K562 (cell line): ENCODE data around the gene MTPN. TPM values are rescaled to one million over a fixed set of nuclear protein-coding genes. Genes with fewer than 3 reads are reported as not detected.
A peak's percentile ranks its signal among the peaks of the same experiment; 100 is the strongest.

Experiments used
- ATAC-seq: fragments of 200-7000 bp; cut with Tn5 transposase; 3 replicates; pipeline ENCODE4 v1.9.1; 2020; ENCODE audit warnings: moderate library complexity
- BruUV-seq: library from RNA; stranded (reverse); fragments of 400-500 nt; replicated peaks from 2 replicates; lab custom pipeline; 2021; lab: Mats Ljungman, UMichigan
- CTCF ChIA-PET: fragments of 300-600 bp; formaldehyde crosslinking; extraction: SDS; loops from one replicate; lab custom pipeline; 2021; ENCODE audit warnings: low intra/inter-chr PET ratio; lab: Yijun Ruan, JAX
- POLR2A ChIA-PET: fragments of 300-600, 350-650 bp; sonication (Branson Sonifier 250); formaldehyde crosslinking; extraction: SDS; loops from one replicate; lab custom pipeline; 2021; ENCODE audit warnings: antibody characterized with exemption, inconsistent platforms; lab: Yijun Ruan, JAX
- DNase-seq, 4 experiments: peaks; one replicate each; pipeline versions ENCODE4 v3.0.0 to v3.0.0-alpha.2; 2011 to 2018; ENCODE audit warnings: low spot score in 3 of 4, mixed read lengths in 3 of 4; ENCODE audit errors: extremely low read depth in 1 of 4
- FAIRE-seq: peaks from 2 replicates; lab custom pipeline; 2011; peaks lifted over from hg19 to GRCh38; lab: Jason Lieb, UNC
- H2AFZ ChIP-seq: 2 replicates; pipeline ENCODE4 v1.6.0; 2011; ENCODE audit warnings: low read depth, low read length, control low read depth, inconsistent platforms
- H3K27ac ChIP-seq: fragments of 200-600 bp; 3 replicates; pipeline ENCODE4 v1.8.0; 2011; ENCODE audit warnings: low read depth, mild to moderate bottlenecking, control low read depth, inconsistent platforms, low read length, moderate library complexity, mixed read lengths; ENCODE audit errors: extremely low read depth
- H3K27me3 ChIP-seq, 2 experiments: fragments of 300-600 bp in 1 of 2; 2 replicates in 1 of 2; 3 replicates in 1 of 2; pipeline versions ENCODE4 v1.6.0 to v1.8.0; 2011; ENCODE audit warnings: inconsistent platforms in 2 of 2, low read length in 2 of 2, mild to moderate bottlenecking in 1 of 2, mixed read lengths in 1 of 2, moderate library complexity in 1 of 2; ENCODE audit not compliant: control insufficient read depth in 2 of 2, insufficient read depth in 2 of 2
- H3K36me3 ChIP-seq: fragments of 300-600 bp; 3 replicates; pipeline ENCODE4 v1.8.0; 2011; ENCODE audit warnings: mild to moderate bottlenecking, low read length, inconsistent platforms; ENCODE audit not compliant: control insufficient read depth, insufficient read depth
- H3K4me1 ChIP-seq, 2 experiments: fragments of 200-600 bp in 1 of 2; replicated peaks in 1 of 2; 2 replicates in 1 of 2; 3 replicates in 1 of 2; pipeline versions ENCODE4 v1.5.1 to v1.8.0; 2011; ENCODE audit warnings: inconsistent platforms in 2 of 2, low read length in 2 of 2, mild to moderate bottlenecking in 1 of 2, mixed read lengths in 1 of 2, moderate library complexity in 1 of 2; ENCODE audit not compliant: control insufficient read depth in 2 of 2, insufficient read depth in 2 of 2
- H3K4me2 ChIP-seq: 2 replicates; pipeline ENCODE4 v1.6.1; 2011; ENCODE audit warnings: low read length, control low read depth, inconsistent platforms, mixed read lengths; ENCODE audit not compliant: insufficient read depth
- H3K4me3 ChIP-seq: fragments of 200-600 bp; sonication (generic), shearing (Covaris generic); 2 replicates; pipeline ENCODE4 v1.5.1; 2016; ENCODE audit warnings: control low read depth, inconsistent platforms
- H3K79me2 ChIP-seq: fragments of 200-600 bp; 3 replicates; pipeline ENCODE4 v1.8.0; 2011; ENCODE audit warnings: low read length, inconsistent platforms; ENCODE audit not compliant: control insufficient read depth, insufficient read depth
- H3K9ac ChIP-seq, 2 experiments: 2 replicates each; pipeline versions ENCODE4 v1.6.0 to v1.6.1; 2011; ENCODE audit warnings: low read depth in 2 of 2, low read length in 2 of 2, control low read depth in 1 of 2, inconsistent platforms in 1 of 2, mild to moderate bottlenecking in 1 of 2, mixed read lengths in 1 of 2; ENCODE audit not compliant: insufficient read depth in 1 of 2
- H3K9me1 ChIP-seq: one replicate; pipeline ENCODE4 v1.6.0; 2011; ENCODE audit warnings: inconsistent platforms, mild to moderate bottlenecking, low read length, moderate library complexity; ENCODE audit not compliant: control insufficient read depth, insufficient read depth
- H3K9me3 ChIP-seq: replicated peaks from 2 replicates; pipeline ENCODE4 v1.5.1; 2011; ENCODE audit warnings: low read depth, low read length, inconsistent platforms; ENCODE audit not compliant: control insufficient read depth, insufficient read depth
- H4K20me1 ChIP-seq: replicated peaks from 2 replicates; pipeline ENCODE4 v1.6.1; 2011; ENCODE audit warnings: low read length, inconsistent platforms, mixed read lengths; ENCODE audit not compliant: control insufficient read depth, insufficient read depth
- ARNT ChIP-seq, 2 experiments: fragments of 450-650 bp; IDR thresholded peaks; 2 replicates each; pipeline ENCODE4 v1.6.1; 2016; ENCODE audit warnings: mild to moderate bottlenecking in 1 of 2
- ASH1L ChIP-seq: fragments of 450-650 bp; IDR thresholded peaks from 2 replicates; pipeline ENCODE4 v1.6.1; 2018; ENCODE audit warnings: borderline replicate concordance, mild to moderate bottlenecking, low read depth; ENCODE audit not compliant: partially characterized antibody
- ATF7 ChIP-seq: fragments of 450-650 bp; IDR thresholded peaks from 2 replicates; pipeline ENCODE4 v1.7.1; 2014; ENCODE audit warnings: mild to moderate bottlenecking, moderate library complexity
- CAMTA2 ChIP-seq: fragments of 250-450 bp; sonication (Bioruptor Pico); conservative IDR thresholded peaks from 2 replicates; pipeline ENCODE4 v1.5.1; 2022
- CBX1 ChIP-seq: sonication (generic); IDR thresholded peaks from 2 replicates; pipeline ENCODE4 v1.6.1; 2016; ENCODE audit warnings: antibody characterized with exemption, low read depth, mild to moderate bottlenecking
- CEBPB ChIP-seq: fragments of 450-650 bp; IDR thresholded peaks from 2 replicates; pipeline ENCODE4 v1.6.1; 2016; ENCODE audit warnings: missing genetic modification characterization, missing compliant biosample characterization
- DPF2 ChIP-seq: fragments of 450-650 bp; IDR thresholded peaks from 2 replicates; pipeline ENCODE4 v1.6.1; 2016
- E2F1 ChIP-seq: sonication (generic); formaldehyde crosslinking; IDR thresholded peaks from 2 replicates; pipeline ENCODE4 v1.8.1; 2023; ENCODE audit warnings: mild to moderate bottlenecking, missing genetic modification reagents, moderate library complexity
- HEY1 ChIP-seq: fragments of 250-450 bp; sonication (Bioruptor Pico); IDR thresholded peaks from 2 replicates; pipeline ENCODE4 v1.5.0; 2020; ENCODE audit warnings: mild to moderate bottlenecking, moderate library complexity, borderline replicate concordance
- MTA3 ChIP-seq: fragments of 450-650 bp; formaldehyde crosslinking; IDR thresholded peaks from 2 replicates; pipeline ENCODE4 v1.6.1; 2017; ENCODE audit warnings: mild to moderate bottlenecking, borderline replicate concordance
- NCOA1 ChIP-seq: fragments of 450-650 bp; IDR thresholded peaks from 2 replicates; pipeline ENCODE4 v1.6.1; 2016; ENCODE audit warnings: low read depth
- NKRF ChIP-seq: fragments of 450-650 bp; IDR thresholded peaks from 2 replicates; pipeline ENCODE4 v1.6.1; 2016; ENCODE audit warnings: borderline replicate concordance
- NR2C2 ChIP-seq, 2 experiments: fragments of 200-800 bp in 1 of 2; sonication (Bioruptor generic) in 1 of 2; sonication (generic) in 1 of 2; formaldehyde crosslinking in 1 of 2; IDR thresholded peaks; 2 replicates each; pipeline versions ENCODE4 v1.6.1 to v1.8.0; 2016 to 2022; ENCODE audit warnings: mild to moderate bottlenecking in 1 of 2, missing compliant biosample characterization in 1 of 2, missing genetic modification characterization in 1 of 2, missing genetic modification reagents in 1 of 2
- POLR3G ChIP-seq: IDR thresholded peaks from 2 replicates; pipeline ENCODE4 v1.6.1; 2011; ENCODE audit not compliant: insufficient read length, insufficient replicate concordance; ENCODE audit errors: extremely low read depth
- SMARCE1 ChIP-seq: fragments of 450-650 bp; IDR thresholded peaks from 2 replicates; pipeline ENCODE4 v1.7.1; 2016; ENCODE audit warnings: mild to moderate bottlenecking
- THRAP3 ChIP-seq: fragments of 450-650 bp; IDR thresholded peaks from 2 replicates; pipeline ENCODE4 v1.6.1; 2016; ENCODE audit warnings: mild to moderate bottlenecking, inconsistent platforms, borderline replicate concordance
- ZFX ChIP-seq: sonication (generic); formaldehyde crosslinking; IDR thresholded peaks from 2 replicates; pipeline ENCODE4 v1.8.0; 2022; ENCODE audit warnings: mild to moderate bottlenecking, missing genetic modification reagents, moderate library complexity
- ZNF140 ChIP-seq: fragments of 250-450 bp; sonication (Bioruptor Pico); IDR thresholded peaks from 2 replicates; pipeline ENCODE4 v1.8.0; 2021; ENCODE audit warnings: moderate library complexity, mild to moderate bottlenecking, inconsistent platforms
- ZNF561 ChIP-seq: fragments of 450-650 bp; formaldehyde crosslinking; conservative IDR thresholded peaks from 2 replicates; pipeline ENCODE4 v1.4.0; 2020; ENCODE audit warnings: mild to moderate bottlenecking, moderate library complexity
- ZNF766 ChIP-seq: fragments of 200-800 bp; sonication (Bioruptor generic); conservative IDR thresholded peaks from 2 replicates; pipeline ENCODE4 v1.6.1; 2016; ENCODE audit warnings: missing genetic modification characterization, missing compliant biosample characterization
- WGBS: fragments of 100-300 bp; shearing (Covaris generic); methylation state at CpG from one replicate; pipeline ENCODE4 v1.1.6; 2016; ENCODE audit warnings: low coverage, mixed read lengths; ENCODE audit not compliant: insufficient coverage; ENCODE audit errors: missing lambda C conversion rate; 5-methylcytosine and 5-hydroxymethylcytosine counted together
- in situ Hi-C: fragments of 300-500 bp; cut with MboI; formaldehyde crosslinking; loops from 4 replicates; pipeline ENCODE4 v1.15.0; 2018; ENCODE audit warnings: inconsistent platforms, mixed read lengths
- intact Hi-C: fragments of 100-400 bp; cut with micrococcal nuclease; formaldehyde crosslinking; loops from 2 replicates; pipeline ENCODE4 v1.14.2; 2022
- polyA plus RNA-seq, 8 experiments: library from polyadenylated mRNA; depleted of rRNA in 4 of 8; stranded (reverse) in 5 of 8; unstranded in 3 of 8; fragments of >200 nt; fragmentation: Nextera tagmentation in 2 of 8; fragmentation: Illumina TruSeq in 1 of 8; extraction: Ambion mirVana in 2 of 8; extraction: Trizol in 1 of 8; gene quantifications; 2 replicates each; pipeline versions ENCODE4 v1.2.1 to v1.2.3, GENCODE V29; 2011 to 2014; ENCODE audit warnings: inconsistent platforms in 1 of 8, missing spikeins in 1 of 8
- total RNA-seq, 7 experiments: library from RNA; depleted of rRNA in 6 of 7; stranded (reverse); fragments of >200 nt in 6 of 7; fragmentation: Illumina TruSeq in 2 of 7; extraction: Trizol in 2 of 7; gene quantifications; 2 replicates each; pipeline versions ENCODE4 v1.2.1 to v1.2.3, GENCODE V29; 2011 to 2021; ENCODE audit warnings: low replicate concordance in 1 of 7

The MTPN gene
- total and polyA plus RNA-seq, 9 of the 15 experiments (the other 6 are each of a cell fraction or from before 2014, with no cell fraction given) = 68.5 to 261 (median 156) TPM

GRCh38 chr7:135950972-135951371 lies 26.2 kb downstream of the MTPN start:
- H3K27ac ChIP-seq = no peak overlapping the region
- no peaks in the 10 kb centered on the region for H3K27me3 ChIP-seq
- peak; percentile 40; the same call in 2 of the 3 replicates for ATAC-seq
- CTCF ChIA-PET = no interaction called here
- intact Hi-C loops (no loop called here), in situ Hi-C loops (loop anchor here (25.0 kb wide), 1 partner anchor 1289 kb away; no protein-coding TSS in a partner anchor)
- POLR2A ChIA-PET = interaction anchor here (0.7 to 3.6 kb wide), 5 partner anchors 9 to 17 kb away, joined by 3 to 19 read pairs (median 5); no protein-coding TSS in a partner anchor
- peaks cover 0 to 17% of the 10 kb centered on the region in 2 experiments; a peak in 3 of 5 replicates for H3K4me1 ChIP-seq
- no peak for DNase-seq
- H3K9me3 ChIP-seq = no peaks in the 10 kb centered on the region
- no peak overlapping the region for H3K4me3 ChIP-seq
- no peak for FAIRE-seq
- H2AFZ ChIP-seq = no peak overlapping the region
- H3K79me2 ChIP-seq = peaks cover 90% of the 10 kb centered on the region
- H4K20me1 ChIP-seq = no peaks in the 10 kb centered on the region
- no peak overlapping the region for H3K9ac ChIP-seq
- no peak overlapping the region for H3K4me2 ChIP-seq
- no peaks in the 10 kb centered on the region for H3K9me1 ChIP-seq
- peaks cover 73% of the 10 kb centered on the region for H3K36me3 ChIP-seq
- 81% methylated on average over 2 of the region's 2 CpGs for WGBS
- BruUV-seq = no TSS peak
- no peak for TF ChIP-seq NKRF
- no peak for TF ChIP-seq ASH1L
- peak; percentile 50; the same call in 1 of the 2 replicates for TF ChIP-seq CEBPB (tag)
- no peak for TF ChIP-seq SMARCE1
- TF ChIP-seq HEY1 = no peak
- TF ChIP-seq ATF7 = 0 out of 2 replicates have a peak, but pooled peaks have one; percentile 26
- no peak for TF ChIP-seq ZNF561 (CRISPR knock-in tag)
- no peak for TF ChIP-seq POLR3G
- no peak for TF ChIP-seq ARNT (IDR thresholded peaks at IDR 0.05)
- no peak for TF ChIP-seq ZFX (CRISPR knock-in tag)
- TF ChIP-seq E2F1 (CRISPR knock-in tag) = no peak
- no peak for TF ChIP-seq CBX1
- TF ChIP-seq DPF2 = 0 out of 2 replicates have a peak, but pooled peaks have one; percentile 30
- no peak for TF ChIP-seq CAMTA2
- no peak for TF ChIP-seq ZNF140 (CRISPR knock-in tag)
- TF ChIP-seq NCOA1 = no peak
- TF ChIP-seq THRAP3 = no peak
- TF ChIP-seq MTA3 = no peak
- no peak for TF ChIP-seq NR2C2 (CRISPR knock-in tag; IDR thresholded peaks at IDR 0.05)
- peak; percentile 56 for TF ChIP-seq NR2C2 (tag; IDR thresholded peaks at IDR 0.05)
- TF ChIP-seq ZNF766 (CRISPR knock-in tag) = no peak
